HL-60 (cell line): ENCODE data around the gene GPC5.

Source experiments
- DNase-seq, 2 experiments: peaks; one replicate each; pipeline ENCODE4 v3.0.0-alpha.2; 2010 to 2020; ENCODE audit warnings: low read depth in 1 of 2, low spot score in 1 of 2
- H3K27ac ChIP-seq: fragments of 250-450 bp; sonication (Bioruptor Pico); replicated peaks from 2 replicates; pipeline ENCODE4 v1.5.1; 2020; ENCODE audit warnings: mild to moderate bottlenecking, moderate library complexity
- H3K27me3 ChIP-seq: fragments of 250-450 bp; sonication (Bioruptor Pico); 2 replicates; pipeline ENCODE4 v1.5.1; 2021; ENCODE audit warnings: mild to moderate bottlenecking, moderate library complexity; ENCODE audit not compliant: insufficient read depth, poor library complexity, severe bottlenecking
- H3K4me3 ChIP-seq: replicated peaks from 2 replicates; pipeline ENCODE4 v1.5.1; 2011; ENCODE audit warnings: mild to moderate bottlenecking, control low read depth, low read length; ENCODE audit not compliant: insufficient read depth
- CTCF ChIP-seq: IDR thresholded peaks from one replicate; pipeline ENCODE4 v1.5.1; 2011; ENCODE audit warnings: low read length, control low read depth, inconsistent platforms; ENCODE audit not compliant: insufficient read depth
- GABPA ChIP-seq: IDR thresholded peaks from 2 replicates; pipeline ENCODE4 v1.6.1; 2012; ENCODE audit warnings: low read depth
- POLR2AphosphoS5 ChIP-seq: IDR thresholded peaks from 2 replicates; pipeline ENCODE4 v1.6.1; 2012; ENCODE audit warnings: low read depth
- REST ChIP-seq: IDR thresholded peaks from 2 replicates; pipeline ENCODE4 v1.6.1; 2012; ENCODE audit warnings: low read depth; ENCODE audit not compliant: insufficient replicate concordance
- SPI1 ChIP-seq: IDR thresholded peaks from 2 replicates; pipeline ENCODE4 v1.6.1; 2012; ENCODE audit warnings: low read depth, mild to moderate bottlenecking, borderline replicate concordance

The GPC5 gene

GRCh38 chr13:91802957-91803356 lies 404.5 kb downstream of the GPC5 start:
- H3K27ac ChIP-seq = no peak overlapping the region
- TF ChIP-seq POLR2AphosphoS5 (no peak), SPI1 (no peak), REST (no peak), CTCF (no peak), GABPA (no peak)
- DNase-seq = no peak

GRCh38 chr13:91804724-91805123 lies 406.3 kb downstream of the GPC5 start:
- H3K27ac ChIP-seq = no peak overlapping the region
- TF ChIP-seq GABPA (no peak), CTCF (no peak)
- no peak overlapping the region for H3K4me3 ChIP-seq
- no peak for DNase-seq
- no peaks in the 10 kb centered on the region for H3K27me3 ChIP-seq

More at GRCh38 chr13:91802957-91803356, 404.5 kb downstream of the GPC5 start:
- Histone ChIP-seq H3K4me3 (no peak overlapping the region), H3K27me3 (no peaks in the 10 kb centered on the region)

GRCh38 chr13:91805605-91806004 lies 407.2 kb downstream of the GPC5 start:
- Histone ChIP-seq H3K27me3 (no peaks in the 10 kb centered on the region), H3K4me3 (no peak overlapping the region), H3K27ac (no peak overlapping the region)
- no peak for DNase-seq
- no peak for TF ChIP-seq SPI1
- TF ChIP-seq GABPA = no peak
- TF ChIP-seq REST = no peak
- no peak for TF ChIP-seq CTCF
- TF ChIP-seq POLR2AphosphoS5 = no peak

- Histone ChIP-seq H3K4me3 (no peak overlapping the region), H3K27me3 (no peaks in the 10 kb centered on the region), H3K27ac (no peak overlapping the region)
- DNase-seq = no peak
- TF ChIP-seq REST (no peak), CTCF (no peak), POLR2AphosphoS5 (no peak), SPI1 (no peak), GABPA (no peak)
These were observed 410.7 kb downstream of the GPC5 start for GRCh38 chr13:91809161-91809560.
